Activated CD4-positive, alpha-beta T cell treated with anti-CD3 and anti-CD28 coated beads, Interleukin-2, amount 50 U/mL, for 48 hours (primary cell): ENCODE measurements around the gene DMBT1.

Source experiments
- DNase-seq, 2 experiments: peaks; one replicate each; pipeline ENCODE4 v3.0.0-alpha.2; 2020

Gene DMBT1

GRCh38 chr10:122560279-122560804 is at the start of gene DMBT1:
Gene DMBT1, plus strand, starts transcription at chr10:122560754. Its CDS starts 17 bp downstream, at chr10:122560771.
- no peak for DNase-seq

- no peak for DNase-seq
Observed at GRCh38 chr10:122513053-122513452, 47.5 kb upstream of the DMBT1 start.

- no peak for DNase-seq
Observed at GRCh38 chr10:122514045-122514840, 46.3 kb upstream of the DMBT1 start.

- DNase-seq: no peak
Observed at GRCh38 chr10:122515022-122515424, 45.5 kb upstream of the DMBT1 start.

GRCh38 chr10:122515588-122516231 is 44.8 kb upstream of the DMBT1 start:
- peak; percentile 64 to 65 for DNase-seq

- DNase-seq: no peak
Observed at GRCh38 chr10:122516734-122517133, 43.8 kb upstream of the DMBT1 start.

- DNase-seq: no peak
Observed at GRCh38 chr10:122519144-122519543, 41.4 kb upstream of the DMBT1 start.

- no peak for DNase-seq
Observed at GRCh38 chr10:122519873-122520272, 40.7 kb upstream of the DMBT1 start.

GRCh38 chr10:122521011-122521410 is 39.5 kb upstream of the DMBT1 start:
- no peak for DNase-seq

GRCh38 chr10:122524811-122525210 is 35.7 kb upstream of the DMBT1 start:
- DNase-seq: no peak

GRCh38 chr10:122525788-122526187 is 34.8 kb upstream of the DMBT1 start:
- DNase-seq: peak in 1 of 2 experiments; percentile 12

- DNase-seq: no peak
Observed at GRCh38 chr10:122526892-122527291, 33.7 kb upstream of the DMBT1 start.

- DNase-seq: no peak
Observed at GRCh38 chr10:122530177-122530576, 30.4 kb upstream of the DMBT1 start.

- DNase-seq: no peak
Observed at GRCh38 chr10:122531261-122531660, 29.3 kb upstream of the DMBT1 start.

GRCh38 chr10:122531939-122532338 is 28.6 kb upstream of the DMBT1 start:
- no peak for DNase-seq

- no peak for DNase-seq
Observed at GRCh38 chr10:122532601-122533296, 27.8 kb upstream of the DMBT1 start.

- no peak for DNase-seq
Observed at GRCh38 chr10:122537545-122537944, 23.0 kb upstream of the DMBT1 start.

GRCh38 chr10:122541541-122542002 is 19.0 kb upstream of the DMBT1 start:
- DNase-seq: no peak

GRCh38 chr10:122543676-122544445 is 16.7 kb upstream of the DMBT1 start:
- DNase-seq: no peak

- no peak for DNase-seq
Observed at GRCh38 chr10:122544493-122544892, 16.1 kb upstream of the DMBT1 start.

- no peak for DNase-seq
Observed at GRCh38 chr10:122546242-122546641, 14.3 kb upstream of the DMBT1 start.

- no peak for DNase-seq
Observed at GRCh38 chr10:122548407-122549085, 12.0 kb upstream of the DMBT1 start.
